Measurements from ENCODE around the gene ZDHHC6.
"Not testable (repeated sequence)": the region's sequence is repeated elsewhere in the genome, so short reads cannot be mapped to it uniquely, and the experiment has no call there.

ZDHHC6 gene

GRCh38 chr10:112388548-112388947, 58.2 kb downstream of the ZDHHC6 start:
- DNase-seq, result no peak

GRCh38 chr10:112388056-112388455, 58.7 kb downstream of the ZDHHC6 start:
- DNase-seq, result not testable (repeated sequence)

GRCh38 chr10:112385201-112385600, 61.5 kb downstream of the ZDHHC6 start:
- DNase-seq, result no peak

GRCh38 chr10:112384141-112384540, 62.6 kb downstream of the ZDHHC6 start:
- no peak for DNase-seq

- peak; percentile 40 for DNase-seq
Observed at GRCh38 chr10:112383325-112383724, 63.4 kb downstream of the ZDHHC6 start.

GRCh38 chr10:112382515-112383235, 64.0 kb downstream of the ZDHHC6 start:
- no peak for DNase-seq

All from hematopoietic multipotent progenitor cell treated with erythropoietin and hydrocortisone succinate and interleukin-3 and kit ligand, for 4 days (in vitro differentiated cells).